Epithelial cell of esophagus (primary cell): ENCODE measurements around the gene KRTAP10-3.
"Not testable (repeated sequence)": the region's sequence is repeated elsewhere in the genome, so short reads cannot be mapped to it uniquely, and the experiment has no call there.

Experiments used
- DNase-seq: peaks from one replicate; pipeline ENCODE4 v3.0.0; 2010; ENCODE audit warnings: low read depth
- H3K4me3 ChIP-seq: 2 replicates; pipeline ENCODE4 v1.5.1; 2011; ENCODE audit warnings: mild to moderate bottlenecking, low read length, control low read depth
- TF ChIP-seq, protein P1 (sequence below): IDR thresholded peaks from 2 replicates; pipeline ENCODE4 v1.5.1; 2011; ENCODE audit warnings: low read depth, mild to moderate bottlenecking, low read length, control low read depth, inconsistent platforms; ENCODE audit not compliant: insufficient read depth; ENCODE audit errors: missing control alignments

Gene KRTAP10-3

DNA sequence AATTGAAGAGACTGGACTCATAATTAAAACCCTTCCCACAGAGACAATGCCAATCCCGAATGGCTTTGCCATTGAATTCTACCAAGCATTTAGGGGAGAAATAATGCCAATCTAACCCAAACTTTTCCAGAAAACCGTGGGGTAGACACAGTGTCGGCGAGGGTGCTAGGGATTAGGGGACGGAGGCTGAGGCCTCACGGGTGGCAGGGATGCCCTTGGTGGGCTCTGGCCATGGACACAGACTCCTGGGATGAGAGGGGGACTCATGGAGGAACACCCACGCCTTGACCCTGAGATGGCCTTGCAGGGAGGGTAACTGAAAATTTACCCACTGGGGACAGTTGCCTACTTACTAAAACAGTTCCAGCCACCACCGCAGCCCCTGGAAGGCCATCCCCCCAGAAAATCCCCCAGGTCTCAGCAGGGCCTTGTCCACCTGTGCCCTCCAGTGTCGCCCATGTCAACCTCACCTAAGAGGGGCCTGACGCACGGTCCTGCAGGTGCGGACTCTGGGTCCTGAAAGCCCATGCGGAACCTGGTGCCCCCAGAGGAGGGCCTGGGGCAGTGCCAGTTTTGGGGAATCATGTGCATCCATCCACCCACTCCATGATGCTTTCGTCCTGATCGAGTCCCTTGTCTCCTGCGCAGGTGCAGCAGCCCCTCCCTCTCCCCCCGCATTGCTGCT, 19.9 kb upstream of the KRTAP10-3 start:
- TF ChIP-seq, protein P1, sequence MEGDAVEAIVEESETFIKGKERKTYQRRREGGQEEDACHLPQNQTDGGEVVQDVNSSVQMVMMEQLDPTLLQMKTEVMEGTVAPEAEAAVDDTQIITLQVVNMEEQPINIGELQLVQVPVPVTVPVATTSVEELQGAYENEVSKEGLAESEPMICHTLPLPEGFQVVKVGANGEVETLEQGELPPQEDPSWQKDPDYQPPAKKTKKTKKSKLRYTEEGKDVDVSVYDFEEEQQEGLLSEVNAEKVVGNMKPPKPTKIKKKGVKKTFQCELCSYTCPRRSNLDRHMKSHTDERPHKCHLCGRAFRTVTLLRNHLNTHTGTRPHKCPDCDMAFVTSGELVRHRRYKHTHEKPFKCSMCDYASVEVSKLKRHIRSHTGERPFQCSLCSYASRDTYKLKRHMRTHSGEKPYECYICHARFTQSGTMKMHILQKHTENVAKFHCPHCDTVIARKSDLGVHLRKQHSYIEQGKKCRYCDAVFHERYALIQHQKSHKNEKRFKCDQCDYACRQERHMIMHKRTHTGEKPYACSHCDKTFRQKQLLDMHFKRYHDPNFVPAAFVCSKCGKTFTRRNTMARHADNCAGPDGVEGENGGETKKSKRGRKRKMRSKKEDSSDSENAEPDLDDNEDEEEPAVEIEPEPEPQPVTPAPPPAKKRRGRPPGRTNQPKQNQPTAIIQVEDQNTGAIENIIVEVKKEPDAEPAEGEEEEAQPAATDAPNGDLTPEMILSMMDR, result no peak
- no peak overlapping the region for H3K4me3 ChIP-seq
- no peak for DNase-seq

DNA sequence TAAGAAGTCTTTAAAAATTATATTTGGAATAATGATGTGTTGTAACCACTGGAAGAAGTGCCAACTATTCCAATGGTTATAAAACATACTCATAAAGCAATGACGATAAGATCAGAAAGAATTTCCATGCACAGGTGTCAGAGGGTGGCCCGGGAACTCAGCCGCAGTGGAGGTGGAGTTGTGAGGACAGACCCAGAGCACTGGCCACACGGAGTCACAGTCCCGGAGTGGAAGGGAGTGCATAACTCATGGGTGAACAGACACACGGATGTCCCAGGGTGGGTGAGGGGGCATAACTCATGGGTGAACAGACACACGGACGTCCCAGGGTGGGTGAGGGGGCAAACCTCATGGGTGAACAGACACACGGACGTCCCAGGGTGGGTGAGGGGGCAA, 17.4 kb upstream of the KRTAP10-3 start:
- H3K4me3 ChIP-seq, result no peak overlapping the region
- DNase-seq, result no peak
- TF ChIP-seq, protein P1, result no peak

DNA sequence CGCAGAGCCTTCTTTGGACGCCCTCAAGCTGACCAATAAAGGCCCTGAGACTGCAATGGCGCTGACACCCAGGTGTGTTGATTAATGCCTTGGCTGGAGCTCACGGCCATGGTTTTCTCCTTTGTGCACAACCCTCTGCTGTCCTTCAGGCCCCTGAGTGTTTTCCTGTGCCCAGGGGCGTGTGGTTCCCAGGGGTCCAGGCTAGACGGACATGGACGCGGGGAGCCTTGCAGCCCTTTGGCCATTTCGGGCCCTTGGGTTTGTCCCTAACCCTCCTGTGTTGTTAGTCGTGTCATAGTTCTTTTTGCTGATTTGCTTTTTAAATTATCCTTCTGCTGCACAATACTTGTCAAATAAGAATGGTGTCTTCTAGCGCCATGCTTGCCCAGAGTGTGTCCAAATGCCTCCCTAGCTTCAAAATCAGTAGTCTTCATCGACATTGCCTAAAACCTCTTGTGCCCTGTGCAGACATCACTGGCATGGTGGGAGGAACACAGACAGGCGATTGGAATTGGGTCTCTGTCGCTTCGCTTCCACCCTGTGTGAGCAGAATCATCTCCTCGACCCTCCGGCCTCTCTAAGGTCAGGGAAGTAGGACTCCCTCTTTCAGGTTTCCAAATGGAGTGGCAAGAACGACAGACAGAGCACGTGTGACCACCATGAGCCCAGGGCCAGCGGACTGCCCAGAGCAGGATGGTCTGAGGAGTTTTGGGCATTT, 16.9 kb upstream of the KRTAP10-3 start:
- H3K4me3 ChIP-seq, result no peak overlapping the region
- TF ChIP-seq, protein P1, result no peak
- no peak for DNase-seq

DNA sequence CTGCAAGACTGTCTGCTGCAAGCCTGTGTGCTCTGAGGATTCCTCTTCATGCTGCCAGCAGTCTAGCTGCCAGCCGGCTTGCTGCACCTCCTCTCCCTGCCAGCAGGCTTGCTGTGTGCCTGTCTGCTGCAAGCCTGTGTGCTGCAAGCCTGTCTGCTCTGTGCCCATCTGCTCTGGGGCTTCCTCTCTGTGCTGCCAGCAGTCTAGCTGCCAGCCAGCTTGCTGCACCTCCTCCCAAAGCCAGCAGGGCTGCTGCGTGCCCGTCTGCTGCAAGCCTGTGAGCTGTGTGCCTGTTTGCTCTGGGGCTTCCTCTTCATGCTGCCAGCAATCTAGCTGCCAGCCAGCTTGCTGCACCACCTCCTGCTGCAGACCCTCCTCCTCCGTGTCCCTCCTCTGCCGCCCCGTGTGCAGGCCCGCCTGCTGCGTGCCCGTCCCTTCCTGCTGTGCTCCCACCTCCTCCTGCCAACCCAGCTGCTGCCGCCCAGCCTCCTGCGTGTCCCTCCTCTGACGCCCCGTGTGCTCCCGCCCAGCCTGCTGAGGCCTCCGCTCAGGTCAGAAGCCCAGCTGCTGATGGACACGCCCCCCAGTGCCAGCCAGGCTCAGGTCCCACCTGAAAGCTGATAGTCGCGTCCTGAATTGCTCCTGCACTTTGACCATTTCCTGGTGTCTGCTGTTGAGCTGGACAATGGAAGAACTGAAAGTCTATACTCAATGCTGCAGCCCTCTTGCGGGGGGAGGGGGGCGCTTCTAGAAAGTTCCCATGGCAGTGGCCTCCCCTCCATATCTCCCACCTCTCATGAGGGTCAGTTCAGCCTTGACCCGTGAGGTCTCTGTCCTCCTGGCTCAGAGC, 16.1 kb upstream of the KRTAP10-3 start:
- H3K4me3 ChIP-seq, result no peak overlapping the region
- TF ChIP-seq, protein P1, result no peak
- no peak for DNase-seq

DNA sequence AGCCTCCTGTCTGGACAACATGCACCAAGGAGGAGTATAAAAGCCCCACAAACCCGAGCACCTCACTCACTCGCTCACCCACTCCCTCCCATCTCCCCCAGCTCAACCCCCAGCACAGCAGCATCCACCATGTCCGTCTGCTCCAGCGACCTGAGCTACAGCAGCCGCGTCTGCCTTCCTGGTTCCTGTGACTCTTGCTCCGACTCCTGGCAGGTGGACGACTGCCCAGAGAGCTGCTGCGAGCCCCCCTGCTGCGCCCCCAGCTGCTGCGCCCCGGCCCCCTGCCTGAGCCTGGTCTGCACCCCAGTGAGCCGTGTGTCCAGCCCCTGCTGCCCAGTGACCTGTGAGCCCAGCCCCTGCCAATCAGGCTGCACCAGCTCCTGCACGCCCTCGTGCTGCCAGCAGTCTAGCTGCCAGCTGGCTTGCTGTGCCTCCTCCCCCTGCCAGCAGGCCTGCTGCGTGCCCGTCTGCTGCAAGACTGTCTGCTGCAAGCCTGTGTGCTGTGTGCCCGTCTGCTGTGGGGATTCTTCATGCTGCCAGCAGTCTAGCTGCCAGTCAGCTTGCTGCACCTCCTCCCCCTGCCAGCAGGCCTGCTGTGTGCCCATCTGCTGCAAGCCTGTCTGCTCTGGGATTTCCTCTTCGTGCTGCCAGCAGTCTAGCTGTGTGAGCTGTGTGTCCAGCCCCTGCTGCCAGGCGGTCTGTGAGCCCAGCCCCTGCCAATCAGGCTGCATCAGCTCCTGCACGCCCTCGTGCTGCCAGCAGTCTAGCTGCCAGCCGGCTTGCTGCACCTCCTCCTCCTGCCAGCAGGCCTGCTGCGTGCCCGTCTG, 15.2 kb upstream of the KRTAP10-3 start, which contains the start of gene KRTAP10-4:
Gene KRTAP10-4, plus strand, starts transcription at position 100 of the 827 bp plus-strand sequence. Its CDS starts 30 bp downstream, at position 130.
- DNase-seq, result not testable (repeated sequence)

DNA sequence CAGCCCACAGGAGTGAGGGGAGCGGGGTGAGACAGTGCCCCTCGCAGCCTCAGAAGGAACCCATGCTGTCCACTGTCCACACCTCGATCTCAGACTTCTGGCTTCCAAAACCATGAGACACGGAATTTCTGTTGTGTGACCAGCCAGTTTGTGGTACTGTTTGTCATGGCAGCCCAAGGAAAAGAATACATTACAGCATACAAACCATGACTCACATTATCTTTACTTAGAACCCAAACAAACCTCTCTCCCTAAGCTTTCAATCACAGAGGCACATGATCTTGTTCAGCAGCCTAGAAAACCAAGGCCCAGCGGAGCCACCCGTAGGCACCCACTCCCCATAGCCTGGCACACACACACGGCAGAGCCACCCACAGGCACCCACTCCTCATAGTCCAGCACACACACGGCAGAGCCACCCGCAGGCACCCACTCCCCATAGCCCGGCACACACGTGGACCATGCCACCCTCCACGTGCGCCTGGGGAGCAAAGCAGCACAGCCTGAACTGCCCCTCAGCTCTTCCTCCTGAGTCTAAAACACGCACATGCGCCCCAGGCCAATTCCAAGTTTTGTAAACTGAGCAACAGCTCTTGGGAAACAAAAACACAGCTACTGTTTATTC, 14.5 kb upstream of the KRTAP10-3 start:
- H3K4me3 ChIP-seq, result no peak overlapping the region
- TF ChIP-seq, protein P1, result no peak
- no peak for DNase-seq

More for the DNA sequence above, 15.2 kb upstream of the KRTAP10-3 start, which contains the start of gene KRTAP10-4:
- H3K4me3 ChIP-seq, result not testable (repeated sequence)
